ENCODE results near the gene EML1.
A peak's percentile ranks its signal among the peaks of the same experiment; 100 is the strongest.

Gene EML1

DNA sequence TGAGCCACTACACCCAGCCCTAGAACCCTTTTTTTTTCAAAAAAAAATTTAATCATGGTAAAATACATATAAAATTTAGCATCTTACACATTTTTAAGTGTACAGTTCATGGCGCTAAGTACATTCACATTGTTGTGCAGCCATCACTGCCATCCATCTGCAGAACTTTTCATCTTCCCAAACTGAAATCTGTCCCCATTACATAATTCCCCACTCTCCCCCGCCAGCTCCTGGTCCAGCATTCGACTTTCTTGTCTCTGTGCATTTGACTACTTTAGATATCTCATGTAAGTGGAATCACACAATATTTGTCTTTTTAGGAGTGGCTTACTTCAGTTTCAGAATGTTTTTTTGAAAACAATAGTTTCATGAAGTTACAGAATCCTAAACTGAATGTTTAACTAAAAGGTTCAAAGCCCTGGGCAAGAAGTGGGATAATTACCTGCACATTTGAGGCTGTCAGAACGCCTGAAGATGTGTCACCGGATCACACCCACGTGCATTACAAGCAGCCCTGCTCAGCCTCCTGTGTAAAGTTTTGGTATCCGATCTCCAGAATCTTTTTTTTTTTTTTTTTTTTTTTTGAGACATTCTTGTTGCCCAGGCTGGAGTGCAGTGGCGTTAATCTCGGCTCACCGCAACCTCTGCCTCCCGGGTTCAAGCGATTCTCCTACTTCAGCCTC, 12.7 kb downstream of the EML1 start:
- peaks cover 4% of the 10 kb centered on the region for H3K27me3 Mint-ChIP-seq
- no peaks in the 10 kb centered on the region for H3K4me1 Mint-ChIP-seq
- no peaks in the 10 kb centered on the region for H3K9me3 Mint-ChIP-seq
- no peak overlapping the region for H3K4me3 Mint-ChIP-seq
- H3K36me3 Mint-ChIP-seq, result no peaks in the 10 kb centered on the region
- H3K27ac Mint-ChIP-seq, result no peak overlapping the region

DNA sequence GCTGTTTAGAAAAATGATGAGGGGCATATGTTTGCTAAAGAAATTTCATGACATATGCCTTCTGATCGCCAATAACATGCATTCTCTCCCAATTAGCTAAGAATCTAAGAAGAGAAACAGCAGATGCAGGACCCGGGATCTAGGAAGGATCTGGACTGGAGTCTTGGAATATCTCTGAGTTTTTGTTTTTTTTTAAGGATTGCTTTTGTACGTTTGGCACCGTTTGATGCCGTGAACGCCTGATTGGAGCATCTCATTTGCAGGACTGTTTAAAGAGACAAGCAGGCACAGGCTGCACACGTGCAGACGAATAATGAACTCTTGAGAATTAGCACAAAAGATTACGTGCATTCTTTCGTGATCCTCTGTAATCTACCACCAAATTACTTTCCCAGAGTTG, 13.6 kb downstream of the EML1 start:
- Mint-ChIP-seq H3K36me3 (no peaks in the 10 kb centered on the region), H3K27me3 (peaks cover under 1% of the 10 kb centered on the region), H3K4me1 (no peaks in the 10 kb centered on the region), H3K9me3 (no peaks in the 10 kb centered on the region), H3K27ac (no peak overlapping the region), H3K4me3 (no peak overlapping the region)

DNA sequence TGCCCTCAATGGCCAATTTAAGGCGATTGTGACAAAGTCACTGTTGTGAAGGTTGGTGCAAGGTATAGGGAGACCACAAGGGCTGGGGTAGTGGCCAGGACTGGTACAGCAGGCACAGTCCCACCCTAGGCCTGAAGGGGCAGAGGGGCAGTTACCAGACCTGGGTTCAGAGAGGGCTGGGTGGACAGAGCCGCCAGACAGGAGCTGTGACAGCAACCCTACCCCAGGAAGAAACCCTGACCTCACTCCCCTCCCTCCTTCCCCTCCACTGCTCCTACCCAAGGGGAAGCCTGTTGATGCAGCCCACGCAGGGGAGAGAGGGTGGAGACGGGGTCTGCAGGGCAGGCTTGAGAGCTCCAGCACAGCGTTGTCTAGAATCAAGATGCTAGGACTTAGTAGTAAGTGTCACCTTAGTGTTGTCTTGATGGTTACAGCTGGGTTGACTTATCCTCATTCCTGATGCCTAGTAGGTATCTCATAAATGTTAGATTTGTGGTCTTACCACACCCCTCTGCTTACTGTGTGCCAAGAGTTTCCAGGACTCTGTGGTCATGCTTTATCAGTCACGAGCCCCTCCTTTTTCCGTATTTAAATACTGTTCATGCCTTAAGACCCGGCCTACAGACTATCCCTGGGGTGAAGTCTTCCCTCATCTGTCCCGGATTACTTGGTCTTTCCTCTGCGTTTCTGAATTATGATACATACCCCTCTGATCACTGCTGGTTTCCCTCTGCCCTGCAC, 14.4 kb downstream of the EML1 start:
- Mint-ChIP-seq H3K9me3 (no peaks in the 10 kb centered on the region), H3K27me3 (no peaks in the 10 kb centered on the region), H3K4me1 (no peaks in the 10 kb centered on the region), H3K36me3 (no peaks in the 10 kb centered on the region), H3K4me3 (no peak overlapping the region), H3K27ac (no peak overlapping the region)

DNA sequence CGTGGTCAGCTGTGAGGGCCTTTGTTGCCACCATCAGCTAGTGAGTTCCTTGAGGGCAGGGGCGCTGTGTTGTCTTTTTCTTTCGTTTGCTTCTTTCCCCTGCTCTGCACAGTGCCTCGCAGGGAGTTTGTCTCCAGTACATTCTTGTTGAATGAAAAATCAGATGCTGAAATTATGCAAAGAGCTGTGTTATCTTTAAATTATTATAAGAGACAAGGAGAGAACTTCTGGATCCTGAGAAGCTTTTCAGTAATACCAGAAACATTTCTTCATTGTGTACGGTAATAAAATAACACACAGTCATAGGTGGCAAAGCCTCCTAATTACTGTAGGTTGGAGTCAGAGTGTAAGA, 14.9 kb downstream of the EML1 start:
- Mint-ChIP-seq H3K36me3 (no peaks in the 10 kb centered on the region), H3K4me3 (no peak overlapping the region), H3K27me3 (no peaks in the 10 kb centered on the region), H3K9me3 (no peaks in the 10 kb centered on the region), H3K27ac (no peak overlapping the region), H3K4me1 (no peaks in the 10 kb centered on the region)

DNA sequence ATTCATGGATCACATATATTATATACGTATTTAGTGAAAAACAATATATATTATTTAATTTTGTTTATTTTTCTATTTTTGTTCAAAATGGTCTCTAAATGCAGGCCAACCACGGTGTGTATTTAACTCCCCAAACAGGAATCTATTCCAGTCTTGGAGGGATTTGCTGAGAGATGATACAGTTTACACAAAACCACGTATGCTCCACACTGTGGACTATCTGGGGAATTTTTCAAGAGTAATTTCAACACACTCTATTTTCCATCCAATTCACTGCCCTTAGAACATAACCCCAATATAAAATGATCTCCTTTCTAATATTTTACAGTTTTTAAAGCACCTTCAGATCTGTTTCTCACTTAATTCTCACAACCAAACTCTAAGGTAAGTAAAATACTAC, 15.3 kb downstream of the EML1 start:
- Mint-ChIP-seq H3K9me3 (no peaks in the 10 kb centered on the region), H3K27ac (no peak overlapping the region), H3K4me1 (no peaks in the 10 kb centered on the region), H3K27me3 (no peaks in the 10 kb centered on the region), H3K4me3 (no peak overlapping the region), H3K36me3 (no peaks in the 10 kb centered on the region)

DNA sequence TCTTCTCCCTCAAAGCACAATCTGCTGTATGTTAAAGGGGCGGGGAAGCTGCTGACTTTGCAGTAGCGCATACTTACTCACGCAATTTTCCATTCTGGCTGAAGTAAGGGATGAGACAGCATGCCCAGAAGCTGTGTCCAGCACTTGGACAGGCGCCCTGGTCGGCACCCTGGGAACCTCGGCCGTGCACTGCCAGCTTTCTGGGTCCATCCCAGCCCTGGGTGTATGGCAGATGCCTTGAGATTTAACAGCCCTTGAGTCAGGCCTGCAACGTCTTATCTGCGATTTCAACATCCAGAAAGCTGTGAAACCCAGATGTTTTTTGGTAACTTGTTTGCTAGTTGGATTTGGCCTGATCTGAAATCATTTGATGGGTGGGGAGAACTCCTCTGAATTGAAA, 16.1 kb downstream of the EML1 start:
- Mint-ChIP-seq H3K4me1 (no peaks in the 10 kb centered on the region), H3K36me3 (no peaks in the 10 kb centered on the region), H3K27ac (no peak overlapping the region), H3K27me3 (peaks cover 2% of the 10 kb centered on the region), H3K4me3 (no peak overlapping the region), H3K9me3 (no peaks in the 10 kb centered on the region)

DNA sequence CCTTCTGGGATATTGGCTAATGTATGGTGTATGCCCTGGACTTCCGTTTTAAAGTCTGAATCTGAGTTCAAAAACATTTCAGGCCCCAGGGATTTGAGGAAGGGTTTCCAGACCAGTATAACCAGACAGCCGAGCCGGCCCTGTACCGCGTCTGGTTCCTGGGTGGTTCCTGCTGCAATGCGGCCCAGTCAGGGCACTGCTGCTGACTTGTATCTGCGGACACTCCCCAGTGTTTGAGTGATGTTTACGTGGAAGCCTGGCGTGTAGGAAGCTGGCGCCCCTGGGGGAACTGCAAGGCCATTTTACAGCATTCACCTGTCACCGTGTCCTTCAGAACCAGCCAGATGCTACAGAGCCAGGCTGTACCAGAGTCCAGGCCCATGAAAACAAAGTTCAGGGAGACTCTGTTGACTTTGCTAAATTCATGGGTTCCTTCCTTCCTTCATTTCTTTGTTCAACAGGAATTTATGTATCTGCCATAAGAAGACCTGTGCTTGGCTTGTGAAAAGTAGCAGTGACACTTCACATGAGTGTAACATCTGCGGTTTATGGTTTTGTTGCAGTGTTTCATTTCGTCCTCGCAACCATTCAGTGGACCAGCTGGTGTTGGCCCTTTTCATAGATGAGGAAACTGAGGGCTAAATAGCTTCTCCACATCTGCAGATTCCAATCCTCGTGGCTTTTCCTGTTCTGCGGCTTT, 16.8 kb downstream of the EML1 start:
- H3K4me3 Mint-ChIP-seq, result no peak overlapping the region
- no peak overlapping the region for H3K27ac Mint-ChIP-seq
- H3K4me1 Mint-ChIP-seq, result no peaks in the 10 kb centered on the region
- H3K36me3 Mint-ChIP-seq, result no peaks in the 10 kb centered on the region
- H3K9me3 Mint-ChIP-seq, result no peaks in the 10 kb centered on the region
- H3K27me3 Mint-ChIP-seq, result peaks cover 2% of the 10 kb centered on the region

DNA sequence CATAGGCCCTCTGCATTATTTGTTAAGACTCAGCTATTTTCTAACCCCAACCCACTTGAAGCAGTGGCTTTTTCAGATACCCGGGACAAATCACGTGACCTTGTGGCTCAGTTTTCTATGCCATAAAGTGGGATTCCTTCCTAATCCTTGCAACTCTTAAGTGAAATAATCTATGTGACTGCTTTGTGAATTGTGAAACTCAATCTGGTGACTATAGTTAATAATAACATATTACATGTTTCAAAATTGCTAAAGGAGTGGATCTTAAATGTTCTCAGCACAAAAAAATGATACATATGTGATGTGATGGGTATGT, 17.3 kb downstream of the EML1 start:
- H3K4me3 Mint-ChIP-seq, result no peak overlapping the region
- no peaks in the 10 kb centered on the region for H3K4me1 Mint-ChIP-seq
- no peaks in the 10 kb centered on the region for H3K36me3 Mint-ChIP-seq
- peaks cover 2% of the 10 kb centered on the region for H3K27me3 Mint-ChIP-seq
- H3K27ac Mint-ChIP-seq, result no peak overlapping the region
- H3K9me3 Mint-ChIP-seq, result no peaks in the 10 kb centered on the region

DNA sequence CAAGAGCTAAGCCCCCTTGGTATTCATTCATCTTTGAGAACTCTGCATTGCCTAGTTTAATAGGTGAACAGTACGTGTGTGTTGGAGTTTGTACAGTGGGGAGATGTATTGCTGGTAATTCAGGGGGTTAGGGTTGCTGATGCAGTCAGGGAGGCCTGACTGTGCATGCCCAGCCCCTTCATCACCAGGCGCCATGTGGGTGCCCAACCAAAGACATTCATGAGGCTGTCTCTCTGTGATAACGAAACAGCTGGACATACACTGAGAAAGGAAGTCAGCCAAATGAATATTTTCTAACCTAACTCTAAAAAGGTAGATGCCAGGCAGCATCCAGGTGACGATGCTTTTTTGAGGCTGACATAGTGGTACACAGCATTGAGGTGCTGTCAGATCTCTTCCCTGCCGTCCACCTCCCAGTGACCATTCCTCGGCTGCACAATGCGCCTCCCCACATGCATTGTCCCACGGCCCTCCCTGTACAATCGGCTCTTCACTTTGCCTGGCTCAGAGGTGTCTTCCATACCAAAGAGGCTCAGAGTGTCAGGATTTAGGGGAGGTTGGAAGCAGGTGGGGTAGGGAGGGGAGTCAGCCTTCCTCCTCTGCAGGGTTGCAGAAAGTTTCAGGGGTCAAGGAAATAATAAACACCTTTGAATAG, 19.0 kb downstream of the EML1 start:
- no peaks in the 10 kb centered on the region for H3K9me3 Mint-ChIP-seq
- no peaks in the 10 kb centered on the region for H3K4me1 Mint-ChIP-seq
- no peak overlapping the region for H3K4me3 Mint-ChIP-seq
- peaks cover 2% of the 10 kb centered on the region for H3K27me3 Mint-ChIP-seq
- no peaks in the 10 kb centered on the region for H3K36me3 Mint-ChIP-seq
- peak overlapping the region; percentile 11 for H3K27ac Mint-ChIP-seq

DNA sequence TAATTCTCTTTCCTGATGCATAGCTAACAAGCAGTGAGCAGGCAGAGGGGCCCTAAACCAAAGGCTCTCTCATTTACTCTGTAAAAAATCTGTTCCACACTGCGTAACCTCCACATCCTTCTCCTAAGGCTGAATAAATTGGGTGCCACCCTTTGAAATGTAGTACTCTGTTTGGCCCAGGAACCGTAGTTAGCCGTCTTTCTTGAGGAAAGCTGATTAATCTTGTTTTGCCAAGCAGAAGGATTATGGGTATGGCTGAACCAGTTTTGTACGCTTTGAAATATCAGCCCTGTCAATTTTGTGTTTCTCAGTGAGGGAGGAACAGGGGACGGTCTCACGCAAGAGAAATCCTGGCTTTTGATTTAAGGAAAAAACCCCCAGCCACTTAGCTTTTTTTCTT, 19.7 kb downstream of the EML1 start:
- Mint-ChIP-seq H3K4me3 (no peak overlapping the region), H3K9me3 (no peaks in the 10 kb centered on the region), H3K27me3 (peaks cover 2% of the 10 kb centered on the region), H3K27ac (no peak overlapping the region), H3K4me1 (no peaks in the 10 kb centered on the region), H3K36me3 (no peaks in the 10 kb centered on the region)

DNA sequence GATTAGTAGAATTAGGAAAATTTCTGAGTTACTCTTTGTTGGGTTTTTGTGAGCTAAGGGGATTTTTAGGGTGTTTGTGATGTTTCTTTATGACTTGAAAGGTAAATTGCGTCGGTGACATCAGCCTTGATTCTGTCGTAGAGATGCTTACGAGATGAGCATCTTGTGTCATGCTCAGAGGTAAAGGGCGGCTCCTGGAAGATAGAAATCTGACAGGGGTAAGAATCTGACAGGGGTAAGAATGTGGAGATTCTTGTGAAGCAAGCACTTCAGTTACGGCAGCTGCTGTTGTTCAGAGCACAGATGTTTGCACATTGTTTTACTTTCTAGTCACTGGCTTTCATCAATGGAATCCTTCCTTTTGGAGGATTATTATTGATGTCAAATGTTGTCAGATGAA, 22.5 kb downstream of the EML1 start:
- Mint-ChIP-seq H3K4me3 (no peak overlapping the region), H3K36me3 (no peaks in the 10 kb centered on the region), H3K27me3 (peaks cover 2% of the 10 kb centered on the region), H3K4me1 (peaks cover 5% of the 10 kb centered on the region), H3K27ac (no peak overlapping the region), H3K9me3 (no peaks in the 10 kb centered on the region)

DNA sequence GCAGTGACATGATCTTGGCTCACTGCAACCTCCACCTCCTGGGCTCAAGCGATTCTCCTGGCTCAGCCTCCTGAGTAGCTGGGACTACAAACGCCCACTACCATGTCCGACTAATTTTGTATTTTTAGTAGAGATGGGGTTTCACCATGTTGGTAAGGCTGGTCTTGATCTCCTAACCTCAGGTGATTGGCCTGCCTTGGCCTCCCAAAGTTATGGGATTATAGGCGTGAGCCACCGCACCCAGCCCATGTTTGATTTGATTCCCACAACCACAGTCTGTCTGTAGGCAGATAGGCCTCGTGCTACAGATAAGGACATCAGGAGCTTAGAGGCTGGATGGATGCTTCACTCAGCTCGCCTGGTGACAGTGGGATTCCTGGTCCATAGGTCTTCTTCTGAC, 23.0 kb downstream of the EML1 start:
- Mint-ChIP-seq H3K4me1 (peaks cover 5% of the 10 kb centered on the region), H3K9me3 (no peaks in the 10 kb centered on the region), H3K4me3 (no peak overlapping the region), H3K27me3 (peaks cover 2% of the 10 kb centered on the region), H3K36me3 (no peaks in the 10 kb centered on the region), H3K27ac (no peak overlapping the region)

DNA sequence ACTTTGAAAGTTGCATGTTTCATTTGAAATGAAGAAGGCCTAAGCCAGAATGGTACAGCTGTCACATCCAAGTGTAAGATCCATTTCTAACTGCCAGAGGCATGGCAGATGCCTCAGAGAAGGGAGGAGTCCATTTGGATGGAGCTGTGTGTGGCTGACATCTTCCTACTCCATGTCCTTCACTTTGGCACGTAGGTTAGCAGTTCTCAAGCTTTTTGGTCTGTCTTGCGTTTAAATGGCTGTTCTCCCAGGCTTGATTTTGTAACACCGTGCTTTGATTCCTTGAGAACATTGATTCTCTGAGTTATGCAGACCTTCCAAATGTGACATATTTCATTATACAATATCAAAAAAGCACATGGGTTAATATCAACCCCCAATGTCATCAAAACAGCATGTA, 23.4 kb downstream of the EML1 start:
- Mint-ChIP-seq H3K27ac (no peak overlapping the region), H3K4me1 (peaks cover 8% of the 10 kb centered on the region), H3K27me3 (peaks cover 3% of the 10 kb centered on the region), H3K4me3 (no peak overlapping the region), H3K36me3 (no peaks in the 10 kb centered on the region), H3K9me3 (no peaks in the 10 kb centered on the region)

DNA sequence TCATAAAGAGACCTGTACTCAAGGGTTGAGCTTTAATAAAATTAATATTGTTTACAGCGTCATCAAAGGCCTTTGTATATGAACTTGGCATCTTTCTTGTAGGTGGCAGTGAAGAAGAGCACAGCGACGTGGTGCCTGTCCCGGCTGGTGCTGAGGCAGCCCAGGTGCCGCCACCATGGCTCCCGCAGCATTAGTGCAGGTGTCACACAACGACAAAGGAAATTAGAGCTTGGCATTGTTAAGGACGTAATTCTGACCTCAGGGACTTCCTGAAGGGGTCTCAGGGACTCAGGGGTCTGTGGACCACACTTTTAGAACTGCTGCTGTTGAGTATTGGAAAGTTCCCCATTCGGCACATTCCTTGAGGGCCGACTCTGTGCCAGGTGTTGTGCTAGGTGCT, 24.1 kb downstream of the EML1 start:
- no peaks in the 10 kb centered on the region for H3K9me3 Mint-ChIP-seq
- H3K4me3 Mint-ChIP-seq, result no peak overlapping the region
- no peaks in the 10 kb centered on the region for H3K36me3 Mint-ChIP-seq
- H3K4me1 Mint-ChIP-seq, result peaks cover 15% of the 10 kb centered on the region
- no peak overlapping the region for H3K27ac Mint-ChIP-seq
- H3K27me3 Mint-ChIP-seq, result peaks cover 3% of the 10 kb centered on the region

DNA sequence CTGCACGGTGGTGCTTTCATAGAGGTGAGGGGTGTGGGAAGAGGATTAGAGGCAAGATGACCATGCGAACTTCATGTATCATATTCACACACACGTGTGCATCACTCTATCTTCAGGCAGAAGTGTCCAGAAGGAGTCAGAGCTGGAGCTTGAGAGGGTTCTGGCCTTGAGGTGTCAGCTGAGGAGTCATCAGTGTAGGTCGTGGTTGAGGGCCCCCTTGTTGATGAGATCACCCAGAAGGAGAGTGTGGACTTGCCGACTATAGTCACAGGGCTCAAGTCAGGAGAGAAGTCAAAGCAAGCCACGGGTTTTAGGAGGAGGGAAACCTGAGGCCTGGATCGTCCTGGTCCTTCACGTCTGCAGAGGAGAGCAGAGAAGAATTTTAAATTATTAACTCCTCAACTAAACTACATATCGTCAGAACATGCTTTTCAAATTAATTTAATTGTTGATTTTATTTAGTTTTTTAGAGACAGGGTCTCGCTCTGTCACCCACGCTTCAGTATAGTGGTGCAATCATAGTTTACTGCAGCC, 25.4 kb downstream of the EML1 start:
- Mint-ChIP-seq H3K9me3 (no peaks in the 10 kb centered on the region), H3K4me1 (peaks cover 21% of the 10 kb centered on the region), H3K36me3 (no peaks in the 10 kb centered on the region), H3K4me3 (no peak overlapping the region), H3K27ac (no peak overlapping the region), H3K27me3 (peaks cover 3% of the 10 kb centered on the region)

DNA sequence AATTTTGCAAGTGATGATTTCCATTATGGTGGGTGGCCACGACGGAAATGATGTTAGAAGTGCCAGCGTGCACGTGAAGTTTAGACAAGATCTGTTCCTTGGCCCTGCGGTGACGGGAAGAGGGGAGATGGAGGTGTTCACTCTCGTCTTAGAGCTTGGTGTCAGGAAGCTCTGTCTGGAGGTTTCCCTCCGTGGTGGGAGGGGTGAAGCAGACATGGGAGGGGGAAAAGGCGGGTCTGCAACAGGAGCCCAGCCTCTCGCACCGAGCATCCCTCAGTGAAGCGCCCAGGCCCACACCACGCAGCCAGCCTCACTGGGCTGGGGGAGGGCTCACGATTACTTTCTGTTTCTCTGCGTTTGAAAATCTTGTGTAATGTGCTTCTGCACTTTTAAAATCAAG, 26.3 kb downstream of the EML1 start:
- Mint-ChIP-seq H3K36me3 (no peaks in the 10 kb centered on the region), H3K4me1 (peaks cover 21% of the 10 kb centered on the region), H3K9me3 (no peaks in the 10 kb centered on the region), H3K27ac (no peak overlapping the region), H3K27me3 (peaks cover 3% of the 10 kb centered on the region), H3K4me3 (peak overlapping the region; percentile 13)
